HCT116 (cell line): ENCODE results near the gene LRPPRC. TPM values are rescaled to one million over a fixed set of nuclear protein-coding genes. Genes with fewer than 3 reads are reported as not detected.

ENCODE experiments used
- ATAC-seq: fragments of 200-7000 bp; cut with Tn5 transposase; 2 replicates; pipeline ENCODE4 v1.9.1; 2020; ENCODE audit warnings: mild to moderate bottlenecking, moderate library complexity
- BruUV-seq: library from RNA; stranded (reverse); fragments of 400-500 nt; replicated peaks from 2 replicates; lab custom pipeline; 2021; lab: Mats Ljungman, UMichigan
- CTCF ChIA-PET: fragments of 300-600 bp; sonication (Branson Sonifier 250); formaldehyde crosslinking; loops from one replicate; lab custom pipeline; 2021; ENCODE audit warnings: antibody characterized with exemption; lab: Charles Lee
- POLR2A ChIA-PET: fragments of 300-600, 350-600 bp; sonication (Branson Sonifier 250); formaldehyde crosslinking; loops from one replicate; lab custom pipeline; 2021; ENCODE audit warnings: antibody characterized with exemption; lab: Charles Lee
- RAD21 ChIA-PET, 2 experiments: fragments of 300-600 bp; sonication (Branson Sonifier 250); formaldehyde crosslinking; loops; one replicate each; lab custom pipeline; 2023; ENCODE audit warnings: low total read pairs in 2 of 2; ENCODE audit not compliant: uncharacterized antibody in 2 of 2, unreplicated experiment in 2 of 2, low non-redundant PET in 1 of 2; lab: Charles Lee
- DNase-seq: peaks from one replicate; pipeline ENCODE4 v3.0.0-alpha.2; 2010; ENCODE audit warnings: low read depth, low spot score
- H2AFZ ChIP-seq: fragments of 200-600 bp; shearing (Covaris generic), sonication (generic); 2 replicates; pipeline ENCODE4 v1.6.1; 2017; ENCODE audit warnings: low read depth, mixed run types, mixed read lengths, antibody characterized with exemption, low read length; ENCODE audit not compliant: poor library complexity, severe bottlenecking
- H3K27ac ChIP-seq: 2 replicates; pipeline ENCODE4 v1.5.1; 2012; ENCODE audit warnings: low read depth, low read length
- H3K27me3 ChIP-seq: fragments of 200-600 bp; sonication (generic); 2 replicates; pipeline ENCODE4 v1.6.1; 2016; ENCODE audit warnings: mixed run types, low read length, mixed read lengths; ENCODE audit not compliant: insufficient read depth
- H3K36me3 ChIP-seq, 2 experiments: fragments of 200-500 bp in 1 of 2; fragments of 200-600 bp in 1 of 2; sonication (Bioruptor generic) in 1 of 2; sonication (generic) in 1 of 2; 2 replicates each; pipeline versions ENCODE4 v1.5.1 to v1.6.1; 2014 to 2016; ENCODE audit warnings: low read length in 2 of 2, inconsistent platforms in 1 of 2, mixed read lengths in 1 of 2, mixed run types in 1 of 2; ENCODE audit not compliant: insufficient read depth in 2 of 2, control insufficient read depth in 1 of 2
- H3K4me1 ChIP-seq, 2 experiments: fragments of 200-600 bp in 1 of 2; sonication (generic) in 1 of 2; 2 replicates each; pipeline versions ENCODE4 v1.5.1 to v1.6.1; 2012 to 2017; ENCODE audit warnings: low read length in 2 of 2, inconsistent platforms in 1 of 2, mild to moderate bottlenecking in 1 of 2, mixed read lengths in 1 of 2, mixed run types in 1 of 2, moderate library complexity in 1 of 2; ENCODE audit not compliant: insufficient read depth in 2 of 2, control insufficient read depth in 1 of 2
- H3K4me2 ChIP-seq: fragments of 200-600 bp; sonication (generic); 2 replicates; pipeline ENCODE4 v1.6.1; 2017; ENCODE audit warnings: mixed run types, low read length, mixed read lengths
- H3K4me3 ChIP-seq, 2 experiments: fragments of 200-600 bp in 1 of 2; sonication (generic) in 1 of 2; replicated peaks in 1 of 2; 2 replicates each; pipeline ENCODE4 v1.5.1; 2011 to 2016; ENCODE audit warnings: low read length in 2 of 2, control low read depth in 1 of 2, low read depth in 1 of 2, mild to moderate bottlenecking in 1 of 2, mixed read lengths in 1 of 2, mixed run types in 1 of 2
- H3K79me2 ChIP-seq: fragments of 200-600 bp; sonication (generic); 2 replicates; pipeline ENCODE4 v1.6.1; 2017; ENCODE audit warnings: mild to moderate bottlenecking, mixed run types, low read length, moderate library complexity, mixed read lengths; ENCODE audit not compliant: insufficient read depth
- H3K9ac ChIP-seq: fragments of 200-600 bp; sonication (generic); 2 replicates; pipeline ENCODE4 v1.6.1; 2016; ENCODE audit warnings: low read length, mixed read lengths
- H3K9me2 ChIP-seq: fragments of 200-600 bp; sonication (generic), shearing (Covaris generic); 2 replicates; pipeline ENCODE4 v1.6.1; 2017; ENCODE audit warnings: mixed run types, mild to moderate bottlenecking, moderate library complexity; ENCODE audit not compliant: insufficient read depth
- H3K9me3 ChIP-seq, 2 experiments: fragments of 200-500 bp in 1 of 2; fragments of 200-600 bp in 1 of 2; sonication (Bioruptor generic) in 1 of 2; sonication (generic) in 1 of 2; 2 replicates each; pipeline ENCODE4 v1.6.1; 2014 to 2017; ENCODE audit warnings: low read length in 2 of 2, mixed read lengths in 2 of 2, inconsistent platforms in 1 of 2, low read depth in 1 of 2, mild to moderate bottlenecking in 1 of 2, mixed run types in 1 of 2, moderate library complexity in 1 of 2; ENCODE audit not compliant: control insufficient read depth in 1 of 2, insufficient read depth in 1 of 2
- H4K20me1 ChIP-seq: fragments of 200-600 bp; sonication (generic), shearing (Covaris generic); 2 replicates; pipeline ENCODE4 v1.6.1; 2017; ENCODE audit warnings: mixed run types, mild to moderate bottlenecking, moderate library complexity; ENCODE audit not compliant: insufficient read depth
- CBX3 ChIP-seq: IDR thresholded peaks from 2 replicates; pipeline ENCODE4 v1.6.1; 2012; ENCODE audit warnings: low read depth
- JUND ChIP-seq: IDR thresholded peaks from 2 replicates; pipeline ENCODE4 v1.6.1; 2012
- SRF ChIP-seq: IDR thresholded peaks from 2 replicates; pipeline ENCODE4 v1.6.1; 2012; ENCODE audit warnings: low read depth
- ZFX ChIP-seq: fragments of 450-650 bp; IDR thresholded peaks from 2 replicates; pipeline ENCODE4 v1.6.1; 2017
- intact Hi-C: fragments of 100-400 bp; cut with micrococcal nuclease; formaldehyde crosslinking; loops from 2 replicates; pipeline ENCODE4 v1.10.0; 2022
- total RNA-seq: library from RNA; stranded (reverse); gene quantifications from one replicate; pipeline ENCODE4 v1.2.1, GENCODE V29; 2021; ENCODE audit not compliant: unreplicated experiment
- TF ChIP-seq, protein P1 (sequence below), 3 experiments: fragments of 200-600 bp in 1 of 3; sonication (generic) in 1 of 3; IDR thresholded peaks in 2 of 3; conservative IDR thresholded peaks in 1 of 3; 2 replicates each; pipeline ENCODE4 v1.5.1; 2012 to 2017; ENCODE audit warnings: low read depth in 2 of 3, low read length in 2 of 3, antibody characterized with exemption in 1 of 3, borderline replicate concordance in 1 of 3, control low read depth in 1 of 3, mild to moderate bottlenecking in 1 of 3, mixed read lengths in 1 of 3, mixed run types in 1 of 3, moderate library complexity in 1 of 3; ENCODE audit not compliant: insufficient read depth in 1 of 3
- TF ChIP-seq, protein P2 (sequence below): IDR thresholded peaks from 2 replicates; pipeline ENCODE4 v1.6.1; 2011; ENCODE audit warnings: mild to moderate bottlenecking, low read length, moderate library complexity; ENCODE audit not compliant: insufficient replicate concordance; ENCODE audit errors: extremely low read depth

The LRPPRC gene
- total RNA-seq, 1 experiment from 2014 or later, result 210 TPM

DNA sequence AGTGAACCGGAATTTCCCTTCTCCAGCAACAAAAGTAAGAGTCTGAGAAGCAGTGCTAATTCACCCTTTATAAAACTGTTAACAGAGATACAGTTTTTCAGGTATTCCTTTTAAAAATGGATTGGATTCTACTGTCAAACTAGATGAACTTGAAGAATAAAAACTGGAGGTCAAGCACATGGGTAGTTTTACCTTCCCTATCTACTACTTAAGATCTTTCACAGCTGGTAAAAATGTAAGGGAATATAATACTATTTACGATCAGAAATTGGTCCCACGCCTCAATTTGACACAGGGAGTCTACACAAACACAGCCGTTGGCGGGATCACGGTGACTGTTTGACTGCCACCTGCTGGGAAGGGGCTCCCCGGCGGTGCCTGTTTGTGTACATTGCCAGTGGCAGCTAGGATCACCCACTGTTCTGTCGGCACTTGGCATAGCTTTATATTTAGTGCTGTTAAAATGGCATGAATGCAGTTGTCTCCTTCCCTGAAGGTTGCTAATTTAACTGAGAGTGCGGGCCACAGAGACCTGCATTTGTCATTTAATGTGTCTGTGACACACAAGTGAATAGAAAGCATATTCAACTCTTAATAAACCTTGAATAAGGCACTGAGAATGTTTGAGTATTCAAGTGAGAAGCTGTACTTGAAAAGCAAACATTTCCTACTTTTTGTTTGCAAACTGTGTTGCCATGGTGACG, 97.5 kb downstream of the LRPPRC start:
- ATAC-seq (peak; percentile 50; the same call in 1 of the 2 replicates), DNase-seq (no peak)
- H3K9me2 ChIP-seq, result no peaks in the 10 kb centered on the region
- BruUV-seq, result no TSS peak
- peaks cover 25% of the 10 kb centered on the region; the same call in 1 of the 2 replicates for H4K20me1 ChIP-seq
- no peaks in the 10 kb centered on the region for H3K27me3 ChIP-seq
- ChIA-PET POLR2A (no interaction called here), CTCF (no interaction called here), RAD21 (no interaction called here)
- no peaks in the 10 kb centered on the region for H3K9me3 ChIP-seq
- H3K27ac ChIP-seq, result no peak overlapping the region
- TF ChIP-seq CBX3 (no peak), ZFX (no peak), JUND (no peak), SRF (no peak)
- TF ChIP-seq, protein P1, sequence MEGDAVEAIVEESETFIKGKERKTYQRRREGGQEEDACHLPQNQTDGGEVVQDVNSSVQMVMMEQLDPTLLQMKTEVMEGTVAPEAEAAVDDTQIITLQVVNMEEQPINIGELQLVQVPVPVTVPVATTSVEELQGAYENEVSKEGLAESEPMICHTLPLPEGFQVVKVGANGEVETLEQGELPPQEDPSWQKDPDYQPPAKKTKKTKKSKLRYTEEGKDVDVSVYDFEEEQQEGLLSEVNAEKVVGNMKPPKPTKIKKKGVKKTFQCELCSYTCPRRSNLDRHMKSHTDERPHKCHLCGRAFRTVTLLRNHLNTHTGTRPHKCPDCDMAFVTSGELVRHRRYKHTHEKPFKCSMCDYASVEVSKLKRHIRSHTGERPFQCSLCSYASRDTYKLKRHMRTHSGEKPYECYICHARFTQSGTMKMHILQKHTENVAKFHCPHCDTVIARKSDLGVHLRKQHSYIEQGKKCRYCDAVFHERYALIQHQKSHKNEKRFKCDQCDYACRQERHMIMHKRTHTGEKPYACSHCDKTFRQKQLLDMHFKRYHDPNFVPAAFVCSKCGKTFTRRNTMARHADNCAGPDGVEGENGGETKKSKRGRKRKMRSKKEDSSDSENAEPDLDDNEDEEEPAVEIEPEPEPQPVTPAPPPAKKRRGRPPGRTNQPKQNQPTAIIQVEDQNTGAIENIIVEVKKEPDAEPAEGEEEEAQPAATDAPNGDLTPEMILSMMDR (IDR thresholded peaks at IDR 0.05 in 2 of 3, conservative IDR thresholded peaks at IDR 0.05 in 1 of 3; ENCODE audit: borderline replicate concordance in 1 of 3, insufficient read depth in 1 of 3, low read depth in 2 of 3, low read length in 2 of 3), result peak in 2 of 3 experiments; percentile 29 to 37; a peak in 3 of 6 replicates
- TF ChIP-seq, protein P2, sequence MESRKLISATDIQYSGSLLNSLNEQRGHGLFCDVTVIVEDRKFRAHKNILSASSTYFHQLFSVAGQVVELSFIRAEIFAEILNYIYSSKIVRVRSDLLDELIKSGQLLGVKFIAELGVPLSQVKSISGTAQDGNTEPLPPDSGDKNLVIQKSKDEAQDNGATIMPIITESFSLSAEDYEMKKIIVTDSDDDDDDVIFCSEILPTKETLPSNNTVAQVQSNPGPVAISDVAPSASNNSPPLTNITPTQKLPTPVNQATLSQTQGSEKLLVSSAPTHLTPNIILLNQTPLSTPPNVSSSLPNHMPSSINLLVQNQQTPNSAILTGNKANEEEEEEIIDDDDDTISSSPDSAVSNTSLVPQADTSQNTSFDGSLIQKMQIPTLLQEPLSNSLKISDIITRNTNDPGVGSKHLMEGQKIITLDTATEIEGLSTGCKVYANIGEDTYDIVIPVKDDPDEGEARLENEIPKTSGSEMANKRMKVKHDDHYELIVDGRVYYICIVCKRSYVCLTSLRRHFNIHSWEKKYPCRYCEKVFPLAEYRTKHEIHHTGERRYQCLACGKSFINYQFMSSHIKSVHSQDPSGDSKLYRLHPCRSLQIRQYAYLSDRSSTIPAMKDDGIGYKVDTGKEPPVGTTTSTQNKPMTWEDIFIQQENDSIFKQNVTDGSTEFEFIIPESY, result no peak
- H3K4me1 ChIP-seq, result no peaks in the 10 kb centered on the region
- H3K4me3 ChIP-seq, result no peak overlapping the region
- H3K4me2 ChIP-seq, result no peak overlapping the region
- H2AFZ ChIP-seq, result no peak overlapping the region
- peaks cover 56 to 72% of the 10 kb centered on the region in 2 experiments for H3K36me3 ChIP-seq
- H3K79me2 ChIP-seq, result peaks cover 68% of the 10 kb centered on the region
- no peak overlapping the region for H3K9ac ChIP-seq
- intact Hi-C loops, result no loop called here
